Cardiac septum (tissue), 1 donor: ENCODE measurements around the gene S100A14. TPM values are rescaled to one million over a fixed set of nuclear protein-coding genes. Genes with fewer than 3 reads are reported as not detected.
A peak's percentile ranks its signal among the peaks of the same experiment; 100 is the strongest.

ENCODE experiments used
- DNase-seq: peaks from one replicate; pipeline ENCODE4 v3.0.0-alpha.2; 2020; ENCODE audit warnings: low spot score
- intact Hi-C: fragments of 100-400 bp; cut with DNase I; formaldehyde crosslinking; loops from one replicate; pipeline ENCODE4 v1.14.0; 2022
- total RNA-seq: library from RNA; stranded (reverse); fragmentation: NEBNext Ultra II Directional; extraction: Animal tissue kit (Norgen Biotek cat#: 25700); gene quantifications from one replicate; pipeline ENCODE4 v1.2.1, GENCODE V29; 2021
- donor health status: DM: no; HTN: no; CAD: no.

The S100A14 gene
- total RNA-seq, 1 donor from 2014 or later: 3.4 TPM

DNA sequence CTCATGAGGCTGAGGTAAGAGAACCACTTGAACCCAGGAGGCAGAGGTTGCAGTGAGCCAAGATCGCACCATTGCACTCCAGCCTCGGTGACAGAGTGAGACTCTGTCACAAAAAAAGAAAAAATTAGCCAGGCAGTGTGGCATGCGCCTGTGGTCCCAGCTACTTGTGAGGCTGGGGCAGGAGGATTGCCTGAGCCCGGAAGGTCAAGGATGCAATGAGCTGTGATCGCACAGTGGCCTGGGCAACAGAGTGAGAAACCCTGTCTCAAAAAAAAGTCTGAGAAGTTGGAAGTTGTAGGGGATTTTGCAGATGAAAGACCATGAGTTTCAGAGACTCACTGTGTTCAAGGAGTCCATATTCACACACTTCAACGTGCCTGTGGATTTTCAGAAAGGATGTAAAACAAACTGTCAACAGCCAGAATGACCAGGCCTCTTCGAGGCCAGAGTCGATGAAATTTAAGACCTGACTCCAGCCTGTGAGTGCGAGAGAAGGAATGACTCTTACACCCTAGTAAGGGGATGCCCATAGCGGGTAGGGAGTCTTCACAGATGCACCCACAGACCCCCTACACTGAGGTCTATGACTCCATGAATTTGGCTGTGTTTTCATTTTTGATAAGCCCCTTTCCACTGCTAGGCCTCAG is 9.0 kb upstream of the S100A14 start:
- no peak for DNase-seq
- intact Hi-C loops: loop anchor here (5.0 kb wide), 1 partner anchor 47 kb away; the partner anchor contains the start of gene ILF2

- DNase-seq: no peak
- intact Hi-C loops: no loop called here
Observed at GRCh38 chr1:153623101-153623500, 7.0 kb upstream of the S100A14 start.

- no peak for DNase-seq
- intact Hi-C loops: loop anchor here (5.0 kb wide), 2 partner anchors 87 to 107 kb away; no protein-coding TSS in a partner anchor
Observed at GRCh38 chr1:153619171-153619570, 3.0 kb upstream of the S100A14 start.

- intact Hi-C loops: loop anchor here (2.0 to 5.0 kb wide), 3 partner anchors 49 to 105 kb away; no protein-coding TSS in a partner anchor
- DNase-seq: no peak
Observed at GRCh38 chr1:153617663-153618062, 1.5 kb upstream of the S100A14 start.

DNA sequence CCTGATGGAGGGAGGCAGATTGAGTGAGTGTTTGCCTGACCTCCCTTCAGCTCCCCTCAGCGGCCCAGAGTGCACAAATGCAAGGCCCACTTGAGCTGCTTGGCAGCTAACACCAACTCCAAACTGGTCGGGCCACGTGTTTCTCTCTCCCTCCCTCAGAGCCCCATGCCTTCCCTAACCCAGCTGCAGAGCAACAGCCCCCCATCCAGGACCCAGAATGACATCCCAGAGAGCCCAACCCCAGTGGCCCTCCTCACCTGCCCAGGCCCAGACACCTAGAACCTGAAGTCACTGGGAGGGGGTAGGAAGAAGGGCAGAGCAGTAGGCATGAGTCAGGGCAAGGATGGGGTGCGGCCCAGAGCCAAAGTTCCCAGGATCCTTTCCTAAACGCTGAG is 789 bp upstream of the S100A14 start:
- no peak for DNase-seq
- intact Hi-C loops: loop anchor here (2.0 to 5.0 kb wide), 3 partner anchors 48 to 105 kb away; no protein-coding TSS in a partner anchor

DNA sequence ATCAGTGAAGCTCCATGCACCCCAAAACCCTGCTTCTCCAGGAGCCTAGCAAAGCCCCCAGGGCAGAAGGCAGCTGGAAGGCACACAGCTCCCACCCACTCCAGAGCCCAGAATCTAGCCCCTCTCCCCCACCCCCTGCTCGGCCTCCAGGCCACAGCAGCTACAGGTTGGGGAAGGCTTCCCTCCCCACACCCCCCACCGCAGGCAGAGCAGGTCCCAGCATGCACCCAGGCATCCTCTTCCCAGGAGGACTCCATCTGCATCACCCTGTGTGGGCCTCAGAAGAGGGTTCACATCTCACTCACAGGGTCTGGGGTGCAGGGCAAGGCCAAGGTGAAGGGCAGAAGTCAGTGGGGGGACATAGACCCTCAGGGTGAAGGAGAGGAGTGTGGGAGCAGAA is 719 bp downstream of the S100A14 start:
- DNase-seq: no peak
- intact Hi-C loops: loop anchor here (5.0 kb wide), 2 partner anchors 83 to 103 kb away; no protein-coding TSS in a partner anchor

DNA sequence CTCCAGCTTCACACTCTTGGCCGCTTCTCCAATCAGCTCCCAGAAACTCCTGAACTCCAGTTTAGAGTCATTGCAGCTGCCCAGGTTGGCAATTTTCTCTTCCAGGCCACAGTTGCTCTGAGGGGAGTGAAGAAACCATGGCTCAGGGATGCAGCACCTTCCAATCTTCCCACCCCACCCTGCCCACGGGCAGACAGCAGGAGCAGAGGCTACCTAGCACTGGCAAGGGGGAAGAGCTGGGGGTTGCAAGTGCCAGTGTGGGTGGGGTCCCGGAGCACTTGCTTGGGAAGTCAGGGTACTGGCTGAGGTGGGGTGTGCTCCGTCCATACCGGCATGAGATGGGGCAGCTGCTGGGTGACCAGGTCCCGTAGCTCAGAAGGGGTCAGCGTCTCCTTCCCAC is 1.2 kb downstream of the S100A14 start:
- intact Hi-C loops: loop anchor here (5.0 kb wide), 2 partner anchors 83 to 103 kb away; no protein-coding TSS in a partner anchor

DNA sequence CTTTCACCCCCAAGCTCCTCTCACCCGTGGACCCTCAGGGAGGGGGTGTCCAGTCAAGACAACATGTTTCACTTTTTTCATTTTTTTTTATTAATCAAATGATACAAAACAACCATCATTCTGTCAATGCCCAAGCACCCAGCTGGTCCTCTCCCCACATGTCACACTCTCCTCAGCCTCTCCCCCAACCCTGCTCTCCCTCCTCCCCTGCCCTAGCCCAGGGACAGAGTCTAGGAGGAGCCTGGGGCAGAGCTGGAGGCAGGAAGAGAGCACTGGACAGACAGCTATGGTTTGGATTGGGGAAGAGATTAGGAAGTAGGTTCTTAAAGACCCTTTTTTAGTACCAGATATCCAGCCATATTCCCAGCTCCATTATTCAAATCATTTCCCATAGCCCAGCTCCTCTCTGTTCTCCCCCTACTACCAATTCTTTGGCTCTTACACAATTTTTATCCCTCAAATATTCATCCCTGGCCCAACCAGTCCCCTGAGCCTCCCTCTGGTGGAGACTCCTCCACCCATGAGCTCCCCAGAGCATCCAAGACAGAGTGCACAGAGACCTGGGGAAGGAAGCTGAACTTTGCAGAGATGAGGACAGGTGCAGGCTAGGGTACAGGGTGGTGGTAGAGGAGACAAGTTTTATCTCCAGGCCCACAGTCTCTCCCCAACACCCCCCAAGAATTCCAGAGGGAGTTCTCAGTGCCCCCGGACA is 1.8 kb downstream of the S100A14 start:
- intact Hi-C loops: no loop called here

More for the DNA sequence above, 1.2 kb downstream of the S100A14 start:
- no peak for DNase-seq

GRCh38 chr1:153613406-153613805 is 2.7 kb downstream of the S100A14 start:
- DNase-seq: no peak
- intact Hi-C loops: no loop called here

More for the DNA sequence above, 1.8 kb downstream of the S100A14 start:
- no peak for DNase-seq

DNA sequence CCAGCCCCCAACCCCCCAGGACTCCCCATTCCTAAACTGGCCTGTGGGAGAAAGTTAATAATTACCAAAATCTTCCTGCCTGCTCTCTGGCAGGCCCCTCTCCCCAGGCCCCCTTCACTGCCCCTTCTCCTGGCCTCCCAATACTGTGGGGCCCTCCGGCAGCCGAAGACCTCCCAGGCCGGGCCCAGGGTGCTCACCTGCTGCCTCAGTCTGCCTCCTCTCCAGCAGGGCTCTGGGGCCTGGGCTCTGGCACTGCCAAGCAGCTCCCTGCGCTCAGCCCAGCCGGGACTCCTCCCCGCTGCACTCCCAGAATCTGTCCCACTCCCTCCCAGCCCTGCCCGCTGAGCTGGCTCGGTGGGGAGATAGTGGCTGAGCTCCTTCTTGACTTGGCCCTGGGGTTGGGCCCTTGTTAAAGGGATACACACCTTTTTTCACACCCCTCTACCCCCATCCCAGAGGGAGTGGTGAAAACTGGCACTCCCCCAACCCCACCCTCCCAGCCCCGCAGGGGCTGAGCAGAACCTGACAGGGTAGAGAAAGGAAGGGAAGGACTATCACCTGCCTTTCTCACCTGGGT is 3.3 kb downstream of the S100A14 start, which contains the start of gene S100A16:
Gene S100A16, minus strand, starts transcription at position 383 of the 577 bp plus-strand sequence. CDS start 4,986 bp downstream, outside the sequence.
- intact Hi-C loops: no loop called here

GRCh38 chr1:153612111-153612754 is 3.9 kb downstream of the S100A14 start:
- intact Hi-C loops: no loop called here
- DNase-seq: no peak

More for the DNA sequence above, 3.3 kb downstream of the S100A14 start, which contains the start of gene S100A16:
- DNase-seq: peak; percentile 87

GRCh38 chr1:153611356-153611755 is 4.8 kb downstream of the S100A14 start:
- intact Hi-C loops: no loop called here
- DNase-seq: no peak

GRCh38 chr1:153610811-153611301 is 5.3 kb downstream of the S100A14 start:
- intact Hi-C loops: no loop called here
- DNase-seq: no peak

DNA sequence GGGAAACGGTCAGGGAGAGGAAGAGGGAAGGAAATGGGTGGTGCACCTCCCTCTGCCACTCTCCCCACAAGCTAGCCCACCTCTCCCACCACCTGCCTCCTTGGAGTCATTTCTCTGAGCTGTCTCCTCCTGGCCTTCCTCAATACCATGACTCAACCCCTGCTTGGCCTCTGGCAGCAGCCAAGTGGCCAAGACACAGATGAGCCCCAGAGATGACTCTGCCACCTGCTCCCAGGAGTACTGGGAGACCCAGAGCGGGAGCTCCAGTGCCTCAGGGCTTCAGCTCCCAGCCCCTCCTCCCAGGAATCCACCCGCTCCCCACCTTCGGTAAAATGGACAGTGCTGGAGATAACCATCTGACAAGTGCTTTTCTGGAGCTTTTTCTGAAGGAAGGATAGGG is 5.8 kb downstream of the S100A14 start:
- DNase-seq: no peak
- intact Hi-C loops: no loop called here

GRCh38 chr1:153609585-153609907 is 6.6 kb downstream of the S100A14 start:
- no peak for DNase-seq
- intact Hi-C loops: no loop called here

DNA sequence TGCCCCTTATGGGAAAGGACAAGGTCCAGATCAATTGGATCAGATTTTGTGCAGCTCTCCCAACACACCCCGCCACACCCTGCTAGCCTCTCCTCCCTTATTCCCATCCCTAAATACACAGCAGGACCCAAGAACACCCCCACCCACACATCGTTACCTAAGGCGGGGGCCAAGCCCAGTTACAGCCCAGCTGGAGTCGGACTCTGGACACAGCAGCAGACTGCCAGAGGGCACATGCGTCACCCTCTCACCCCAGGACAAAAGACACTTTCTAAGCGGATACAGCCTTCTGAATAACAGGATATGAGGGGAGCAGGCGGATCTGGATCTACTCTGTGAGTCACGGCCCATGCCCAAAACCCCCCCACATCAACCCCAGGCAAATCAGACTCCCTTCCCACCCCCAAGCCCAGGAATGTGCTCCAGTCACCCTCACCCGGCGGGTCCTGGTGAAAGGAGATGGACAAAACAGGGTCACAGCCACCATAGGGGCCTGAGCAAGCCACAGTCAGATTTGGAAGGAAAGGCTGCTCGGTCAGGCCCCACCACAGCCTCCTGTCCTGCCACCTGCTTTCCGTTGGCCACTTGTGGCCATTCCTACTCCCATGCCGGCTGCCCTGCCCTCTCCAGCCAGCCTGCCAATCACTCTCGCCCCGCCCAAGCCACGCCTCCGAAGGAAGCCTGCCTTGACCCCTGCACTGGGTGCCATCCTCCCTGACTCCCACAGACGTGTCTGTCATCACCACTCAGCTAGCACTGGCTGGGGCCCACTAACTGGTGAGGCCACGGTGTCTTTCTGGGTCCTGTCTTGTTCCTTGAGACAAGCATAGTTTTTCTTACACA is 7.2 kb downstream of the S100A14 start:
- peak; percentile 86 for DNase-seq
- intact Hi-C loops: no loop called here

DNA sequence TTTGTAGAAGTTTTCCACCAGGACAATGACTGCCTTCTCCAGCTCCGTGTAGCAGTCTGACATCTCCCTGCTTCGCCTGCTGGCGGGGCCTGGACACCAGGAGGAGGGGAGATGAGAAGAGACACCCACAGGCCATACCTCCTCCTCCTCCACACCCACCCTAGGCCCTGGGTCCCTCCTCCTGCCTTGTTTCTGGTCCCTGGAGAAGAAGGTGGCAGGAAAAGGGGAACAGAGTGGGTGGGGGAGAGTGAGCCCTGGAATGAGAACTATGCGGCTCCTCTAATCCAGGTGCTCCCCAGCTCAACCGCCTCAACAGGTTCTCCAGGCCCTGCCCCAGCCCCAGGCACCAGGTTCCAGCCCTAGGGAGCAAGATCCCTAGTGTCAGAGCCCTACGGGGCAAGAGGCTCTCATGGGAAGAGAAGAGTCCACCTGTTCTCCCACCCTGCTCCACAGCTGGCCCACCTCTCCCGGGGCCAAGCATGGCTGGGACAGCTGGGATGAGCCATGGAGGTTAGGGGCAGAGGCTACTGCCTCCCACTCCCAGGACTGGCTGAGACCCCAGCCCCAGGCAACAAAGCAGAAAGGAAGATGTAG is 7.9 kb downstream of the S100A14 start:
- intact Hi-C loops: no loop called here
- DNase-seq: no peak

DNA sequence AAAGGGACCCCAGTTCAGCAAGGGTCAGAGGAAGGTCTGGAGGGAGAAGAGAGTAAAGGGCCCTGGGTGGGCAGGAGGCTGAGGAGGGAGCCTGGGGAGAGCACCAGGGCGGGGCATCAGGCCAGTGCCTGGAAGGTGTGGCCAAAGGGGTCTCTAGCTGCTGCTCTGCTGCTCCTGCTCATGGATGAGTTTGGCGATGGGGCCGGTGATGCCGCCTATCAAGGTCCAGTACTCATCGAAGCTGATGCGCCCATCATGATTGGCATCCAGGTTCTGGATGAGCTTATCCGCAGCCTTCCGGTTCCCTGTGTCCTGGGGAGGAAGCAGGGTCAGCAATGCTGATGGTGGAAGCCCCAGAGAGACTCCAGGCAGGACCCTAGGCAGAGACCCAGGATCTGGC is 8.7 kb downstream of the S100A14 start:
- intact Hi-C loops: no loop called here
- DNase-seq: no peak
